OCI-LY7 (cell line): ENCODE results near the gene ADISSP.

Experiments
- EZH2phosphoT487 ChIP-seq: fragments of 200-600 bp; sonication (generic); IDR thresholded peaks from 2 replicates; pipeline ENCODE4 v1.6.1; 2018; ENCODE audit warnings: low read depth, borderline replicate concordance, mild to moderate bottlenecking, mixed run types, antibody characterized with exemption, low read length, moderate library complexity, mixed read lengths
- TF ChIP-seq, protein P1 (sequence below): fragments of 200-600 bp; sonication (generic); conservative IDR thresholded peaks from 2 replicates; pipeline ENCODE4 v1.5.1; 2014; ENCODE audit warnings: mild to moderate bottlenecking, antibody characterized with exemption, low read length, moderate library complexity, mixed read lengths

DNA sequence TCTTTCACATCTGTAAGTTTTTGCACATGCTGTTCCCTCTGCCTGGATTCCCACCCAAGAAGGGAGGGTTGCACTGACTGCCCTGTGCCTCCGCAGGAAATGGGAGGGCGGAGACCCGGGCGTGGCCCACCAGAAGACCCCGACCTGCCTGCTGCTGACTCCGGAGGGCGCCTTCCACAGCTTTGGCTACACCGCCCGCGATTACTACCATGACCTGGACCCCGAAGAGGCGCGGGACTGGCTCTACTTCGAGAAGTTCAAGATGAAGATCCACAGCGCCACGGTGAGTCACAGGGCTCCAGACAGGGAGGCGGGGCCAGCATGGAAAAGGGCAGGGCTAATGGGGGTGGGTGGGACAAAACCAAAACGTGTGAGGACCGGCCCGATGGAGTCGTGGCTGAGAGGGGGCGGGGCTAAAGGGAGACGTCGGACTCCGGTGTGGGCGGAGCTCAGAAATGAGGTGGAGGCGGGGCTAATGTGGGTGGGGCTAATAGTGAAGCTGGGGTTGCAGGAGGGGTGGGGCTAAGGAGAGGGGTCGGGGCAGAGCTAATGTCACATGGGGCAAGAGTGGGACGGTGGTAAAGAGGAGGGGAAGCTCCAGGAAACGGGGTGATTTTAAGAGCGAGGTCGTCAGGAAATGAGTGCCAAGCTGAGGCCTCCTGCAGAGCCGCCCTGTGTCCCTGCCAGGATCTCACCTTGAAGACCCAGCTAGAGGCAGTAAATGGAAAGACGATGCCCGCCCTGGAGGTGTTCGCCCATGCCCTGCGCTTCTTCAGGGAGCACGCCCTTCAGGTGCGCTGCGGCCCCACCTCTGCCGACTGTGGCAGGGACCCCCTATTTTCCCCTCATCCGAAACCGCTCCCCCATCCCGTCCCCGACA, 22.5 kb downstream of the ADISSP start:
- TF ChIP-seq, protein P1, sequence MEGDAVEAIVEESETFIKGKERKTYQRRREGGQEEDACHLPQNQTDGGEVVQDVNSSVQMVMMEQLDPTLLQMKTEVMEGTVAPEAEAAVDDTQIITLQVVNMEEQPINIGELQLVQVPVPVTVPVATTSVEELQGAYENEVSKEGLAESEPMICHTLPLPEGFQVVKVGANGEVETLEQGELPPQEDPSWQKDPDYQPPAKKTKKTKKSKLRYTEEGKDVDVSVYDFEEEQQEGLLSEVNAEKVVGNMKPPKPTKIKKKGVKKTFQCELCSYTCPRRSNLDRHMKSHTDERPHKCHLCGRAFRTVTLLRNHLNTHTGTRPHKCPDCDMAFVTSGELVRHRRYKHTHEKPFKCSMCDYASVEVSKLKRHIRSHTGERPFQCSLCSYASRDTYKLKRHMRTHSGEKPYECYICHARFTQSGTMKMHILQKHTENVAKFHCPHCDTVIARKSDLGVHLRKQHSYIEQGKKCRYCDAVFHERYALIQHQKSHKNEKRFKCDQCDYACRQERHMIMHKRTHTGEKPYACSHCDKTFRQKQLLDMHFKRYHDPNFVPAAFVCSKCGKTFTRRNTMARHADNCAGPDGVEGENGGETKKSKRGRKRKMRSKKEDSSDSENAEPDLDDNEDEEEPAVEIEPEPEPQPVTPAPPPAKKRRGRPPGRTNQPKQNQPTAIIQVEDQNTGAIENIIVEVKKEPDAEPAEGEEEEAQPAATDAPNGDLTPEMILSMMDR = no peak; the same call in 1 of the 2 replicates
- TF ChIP-seq EZH2phosphoT487 = no peak
